Pancreas (tissue), 10 donors: ENCODE results near the gene LAMA2. TPM values are rescaled to one million over a fixed set of nuclear protein-coding genes. Genes with fewer than 3 reads are reported as not detected.

Experiments used
- ATAC-seq, 4 donors: fragments of 200-7000 bp; cut with Tn5 transposase; one replicate each; pipeline versions ENCODE4 v1.8.0 to v1.9.1; 2020; ENCODE audit warnings: mild to moderate bottlenecking in 4 of 4, moderate library complexity in 4 of 4
- DNase-seq, 6 donors: peaks; one replicate each; pipeline ENCODE4 v3.0.0-alpha.2; 2020
- FAIRE-seq: peaks from 2 replicates; lab custom pipeline; 2012; peaks lifted over from hg19 to GRCh38; lab: Jason Lieb, UNC
- H3K27ac ChIP-seq, 4 donors: fragments of 200-600 bp; sonication (generic); 1 replicate in 3 of 4; 2 replicates in 1 of 4; pipeline versions ENCODE4 v1.5.0 to v1.8.0; 2020
- H3K27me3 ChIP-seq, 4 donors: fragments of 200-600 bp; one replicate each; pipeline ENCODE4 v1.8.0; 2021
- H3K36me3 ChIP-seq, 3 donors: fragments of 200-600 bp; sonication (generic) in 1 of 3; one replicate each; pipeline versions ENCODE4 v1.5.0 to v1.8.0; 2020 to 2021
- H3K4me1 ChIP-seq, 3 donors: fragments of 200-600 bp; one replicate each; pipeline ENCODE4 v1.8.0; 2021
- H3K4me3 ChIP-seq, 4 donors: fragments of 200-600 bp; sonication (generic) in 2 of 4; one replicate each; pipeline versions ENCODE4 v1.5.0 to v1.8.0; 2020 to 2021
- H3K9me3 ChIP-seq, 4 donors: fragments of 200-600 bp; one replicate each; pipeline ENCODE4 v1.8.0; 2021
- CTCF ChIP-seq, 4 donors: fragments of 200-600 bp; sonication (generic) in 3 of 4; IDR thresholded peaks; one replicate each; pipeline versions ENCODE4 v1.5.0 to v1.8.0; 2021; ENCODE audit warnings: antibody characterized with exemption in 4 of 4
- WGBS, 2 donors: extraction: QIAGEN DNeasy Blood & Tissue Kit; methylation state at CpG; one replicate each; pipeline ENCODE4 v1.1.7; 2013; 5-methylcytosine and 5-hydroxymethylcytosine counted together
- intact Hi-C, 3 donors: fragments of 100-400 bp; cut with DNase I; formaldehyde crosslinking; loops; one replicate each; pipeline versions ENCODE4 v1.11.1 to v1.14.2; 2022
- polyA plus RNA-seq, 2 donors: library from polyadenylated mRNA; stranded (reverse); fragments of 200-250 nt; gene quantifications; one replicate each; pipeline ENCODE4 v1.2.3, GENCODE V29; 2013
- total RNA-seq, 6 donors: library from RNA; stranded (reverse); fragmentation: NEBNext Ultra II Directional in 4 of 6; extraction: Animal tissue kit (Norgen Biotek cat#: 25700) in 4 of 6; gene quantifications; one replicate each; pipeline versions ENCODE4 v1.2.1 to v1.2.4, GENCODE V29; 2021 to 2023
- donor health status: healthy with polysubstance abuse.
- donor health status: DM: no; HTN: no; CAD: no; lungs with moderate emphysema.
- donor health status: DM: no; HTN: no; CAD: no.
- donor health status: control.
- donor health status: control.
- donor health status: Bipolar disorder and iron deficiency.
- donor health status: DM: yes; HTN: yes; CAD: no.
- donor health status: DM: no; HTN: no; CAD: no.
- donor health status: DM: no; HTN: no; CAD: no.
- donor health status: DM: yes; HTN: yes; CAD: no.

Gene LAMA2
- total and polyA plus RNA-seq, 8 donors: 1.2 to 26.2 (median 6.2) TPM

GRCh38 chr6:129022011-129022553 is 139.1 kb downstream of the LAMA2 start:
- WGBS, 2 donors: 55 to 66% methylated on average over 6 of the region's 6 CpGs

GRCh38 chr6:129026601-129027000 is 143.7 kb downstream of the LAMA2 start:
- 31 to 44% methylated on average over 1 of the region's 1 CpG for WGBS, 2 donors
- no peak for FAIRE-seq
- no peaks in the 10 kb centered on the region for H3K4me1 ChIP-seq
- no peak overlapping the region for H3K27ac ChIP-seq
- intact Hi-C loops: no loop called here
- no peaks in the 10 kb centered on the region for H3K27me3 ChIP-seq
- no peaks in the 10 kb centered on the region for H3K36me3 ChIP-seq
- no peak for TF ChIP-seq CTCF (IDR thresholded peaks at IDR 0.05)
- no peak for ATAC-seq
- no peak for DNase-seq
- H3K4me3 ChIP-seq: no peak overlapping the region
- H3K9me3 ChIP-seq: no peaks in the 10 kb centered on the region

More at GRCh38 chr6:129022011-129022553, 139.1 kb downstream of the LAMA2 start:
- no peaks in the 10 kb centered on the region for H3K4me1 ChIP-seq
- H3K27me3 ChIP-seq: no peaks in the 10 kb centered on the region
- no peak for TF ChIP-seq CTCF (IDR thresholded peaks at IDR 0.05)
- no peak for DNase-seq
- no peaks in the 10 kb centered on the region for H3K9me3 ChIP-seq
- no peak for FAIRE-seq
- intact Hi-C loops: no loop called here
- no peaks in the 10 kb centered on the region for H3K36me3 ChIP-seq
- ATAC-seq: no peak
- no peak overlapping the region for H3K27ac ChIP-seq
- H3K4me3 ChIP-seq: no peak overlapping the region

GRCh38 chr6:129029778-129030177 is 146.8 kb downstream of the LAMA2 start:
- 32 to 37% methylated on average over 2 of the region's 2 CpGs for WGBS, 2 donors
- DNase-seq (no peak), ATAC-seq (no peak), FAIRE-seq (no peak)
- Histone ChIP-seq H3K9me3 (no peaks in the 10 kb centered on the region), H3K27ac (no peak overlapping the region), H3K36me3 (no peaks in the 10 kb centered on the region), H3K4me1 (no peaks in the 10 kb centered on the region), H3K4me3 (no peak overlapping the region), H3K27me3 (no peaks in the 10 kb centered on the region)
- intact Hi-C loops: no loop called here
- TF ChIP-seq CTCF (IDR thresholded peaks at IDR 0.05): no peak

- Histone ChIP-seq H3K4me3 (no peak overlapping the region), H3K36me3 (no peaks in the 10 kb centered on the region), H3K27me3 (no peaks in the 10 kb centered on the region), H3K9me3 (no peaks in the 10 kb centered on the region), H3K4me1 (no peaks in the 10 kb centered on the region), H3K27ac (no peak overlapping the region)
- DNase-seq (no peak), ATAC-seq (no peak), FAIRE-seq (no peak)
- no peak for TF ChIP-seq CTCF (IDR thresholded peaks at IDR 0.05)
- intact Hi-C loops: no loop called here
- WGBS, 2 donors: 58 to 74% methylated on average over 1 of the region's 1 CpG
These were observed 147.3 kb downstream of the LAMA2 start for GRCh38 chr6:129030215-129030614.

GRCh38 chr6:129031051-129031599 is 148.2 kb downstream of the LAMA2 start:
- DNase-seq (no peak), ATAC-seq (peak in 1 of 4 donors; percentile 16), FAIRE-seq (no peak)
- 35 to 57% methylated on average over 1 of the region's 1 CpG for WGBS, 2 donors
- Histone ChIP-seq H3K4me3 (no peak overlapping the region), H3K9me3 (no peaks in the 10 kb centered on the region), H3K36me3 (no peaks in the 10 kb centered on the region), H3K27me3 (no peaks in the 10 kb centered on the region), H3K4me1 (no peaks in the 10 kb centered on the region), H3K27ac (no peak overlapping the region)
- no peak for TF ChIP-seq CTCF (IDR thresholded peaks at IDR 0.05)
- intact Hi-C loops: no loop called here
